HuH-7 (cell line): ENCODE measurements around the gene DOC2B.
"Not testable (repeated sequence)": the region's sequence is repeated elsewhere in the genome, so short reads cannot be mapped to it uniquely, and the experiment has no call there.

Experiments used
- DNase-seq: peaks from one replicate; pipeline ENCODE4 v3.0.0; 2011; ENCODE audit warnings: low spot score

DOC2B gene

GRCh38 chr17:181245-182049 lies at the start of gene DOC2B:
Gene DOC2B, minus strand, starts transcription at chr17:181650. Its CDS starts 171 bp downstream, at chr17:181479.
- peak; percentile 77 for DNase-seq

- DNase-seq = no peak
These were observed 48.9 kb upstream of the DOC2B start for GRCh38 chr17:230395-230770.

GRCh38 chr17:229709-230394 lies 48.4 kb upstream of the DOC2B start:
- no peak for DNase-seq

GRCh38 chr17:228951-229708 lies 47.7 kb upstream of the DOC2B start:
- no peak for DNase-seq

GRCh38 chr17:227946-228615 lies 46.6 kb upstream of the DOC2B start:
- no peak for DNase-seq

- DNase-seq = no peak
These were observed 45.9 kb upstream of the DOC2B start for GRCh38 chr17:227078-227945.

GRCh38 chr17:226108-227077 lies 44.9 kb upstream of the DOC2B start:
- no peak for DNase-seq

- DNase-seq = no peak
These were observed 44.1 kb upstream of the DOC2B start for GRCh38 chr17:225551-225950.

GRCh38 chr17:224576-224975 lies 43.1 kb upstream of the DOC2B start:
- DNase-seq = not testable (repeated sequence)

GRCh38 chr17:223723-224471 lies 42.4 kb upstream of the DOC2B start:
- DNase-seq = no peak

GRCh38 chr17:222172-222571 lies 40.7 kb upstream of the DOC2B start:
- no peak for DNase-seq

GRCh38 chr17:219696-220095 lies 38.2 kb upstream of the DOC2B start:
- no peak for DNase-seq

GRCh38 chr17:218432-219110 lies 37.1 kb upstream of the DOC2B start:
- no peak for DNase-seq

GRCh38 chr17:216625-217024 lies 35.2 kb upstream of the DOC2B start:
- DNase-seq = no peak

- DNase-seq = not testable (repeated sequence)
These were observed 34.4 kb upstream of the DOC2B start for GRCh38 chr17:215563-216478.

GRCh38 chr17:214881-215331 lies 33.5 kb upstream of the DOC2B start:
- DNase-seq = no peak

- no peak for DNase-seq
These were observed 32.0 kb upstream of the DOC2B start for GRCh38 chr17:213286-214105.
